T follicular helper cell (primary cell): Measurements from ENCODE around the gene GRIN3B.
"Not testable (repeated sequence)": the region's sequence is repeated elsewhere in the genome, so short reads cannot be mapped to it uniquely, and the experiment has no call there.

Experiments used
- DNase-seq: peaks from one replicate; pipeline ENCODE4 v3.0.0-alpha.2; 2020; ENCODE audit warnings: low read depth
- total RNA-seq, 2 experiments: gene quantifications; one replicate each; lab custom pipeline; 2026; lab: John Stamatoyannopoulos, UW

GRIN3B gene
- 0.09 to 0.12 reads per million in 2 experiments for total RNA-seq

DNA sequence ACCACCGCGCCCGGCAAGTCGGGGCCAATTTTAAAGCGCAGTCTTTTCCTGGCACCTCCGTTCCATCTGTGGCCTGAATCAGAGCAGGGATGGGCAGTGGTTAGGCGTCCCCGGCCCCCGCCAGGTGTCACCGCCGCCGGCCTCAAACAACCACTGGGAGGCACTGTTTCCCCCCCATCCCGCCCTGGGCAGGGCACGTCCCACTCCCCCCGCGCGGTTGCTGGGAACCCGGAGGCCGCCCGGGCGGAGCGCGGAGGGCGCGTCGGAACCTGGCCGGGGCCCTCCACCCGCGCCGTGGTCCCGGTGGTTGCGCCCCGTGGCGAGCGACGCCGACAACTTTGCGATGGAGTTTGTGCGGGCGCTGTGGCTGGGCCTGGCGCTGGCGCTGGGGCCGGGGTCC is at the start of gene GRIN3B:
GRIN3B (plus strand) TSS at position 325 of the 400 bp plus-strand sequence; CDS start at position 344, 19 bp downstream.
- peak; percentile 41 for DNase-seq

DNA sequence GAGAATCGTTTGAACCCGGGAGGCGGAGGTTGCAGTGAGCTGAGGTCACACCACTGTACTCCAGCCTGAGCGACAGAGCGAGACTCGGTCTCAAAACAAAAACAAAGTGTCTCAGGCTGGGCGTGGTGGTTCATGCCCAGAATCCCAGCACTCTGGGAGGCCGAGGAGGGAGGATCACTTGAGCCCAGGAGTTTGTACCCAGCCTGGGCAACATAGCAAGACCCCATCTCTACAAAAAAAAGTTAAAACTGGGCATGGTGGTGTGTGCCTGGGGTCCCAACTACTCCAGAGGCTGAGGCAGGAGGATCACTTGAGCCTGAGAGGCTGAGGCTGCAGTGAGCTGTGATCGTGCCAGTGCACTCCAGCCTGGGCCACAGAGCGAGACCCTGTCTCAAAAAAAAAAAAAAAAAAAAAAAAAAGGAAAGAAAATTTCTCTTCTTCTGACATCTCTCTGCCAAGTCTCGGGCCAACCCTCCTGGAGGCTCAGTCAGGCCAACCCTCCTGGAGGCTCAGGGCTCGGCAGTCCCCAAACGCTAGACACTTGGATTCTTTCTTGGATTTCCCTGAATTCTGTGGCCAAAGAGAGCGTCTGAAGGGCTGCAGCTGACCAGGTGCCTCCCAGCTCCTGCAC is 48.1 kb upstream of the GRIN3B start:
- DNase-seq, result no peak

DNA sequence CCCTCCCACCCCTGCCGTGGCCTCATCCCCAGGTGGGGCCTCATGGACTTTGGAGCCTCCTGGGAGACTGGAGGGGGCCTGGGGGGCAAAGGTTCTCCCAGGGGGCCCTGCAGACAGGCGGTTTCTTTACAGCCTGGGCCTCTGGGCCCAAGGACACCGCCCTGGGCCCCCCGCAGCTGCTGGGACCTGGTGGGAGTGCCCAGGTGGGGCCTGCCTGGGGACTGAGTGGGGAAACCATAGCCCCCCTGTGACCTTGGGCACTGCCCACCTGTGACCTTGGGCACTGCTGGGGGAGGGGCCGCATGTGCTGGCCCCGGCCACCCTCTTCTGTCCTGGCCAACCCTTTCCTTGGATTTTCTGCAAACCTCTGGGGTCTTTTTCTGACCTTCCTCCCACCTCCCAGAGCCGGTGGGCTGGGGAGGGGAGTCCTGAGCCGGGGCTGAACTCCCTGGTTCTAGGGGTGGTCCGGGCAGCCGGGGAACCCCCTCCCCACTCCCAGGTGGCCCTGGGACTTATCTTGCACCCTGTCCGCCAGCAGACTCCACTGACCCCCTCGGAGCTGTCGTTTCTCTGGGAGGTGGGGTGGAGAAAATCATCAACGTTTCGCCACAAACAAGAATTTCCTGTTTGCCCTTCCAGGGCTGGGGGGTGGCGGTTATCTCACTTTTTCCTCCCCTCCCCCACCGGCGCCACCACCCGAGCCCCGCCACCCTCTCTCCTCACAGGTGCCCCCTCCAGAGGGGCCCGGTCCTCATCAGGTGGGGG is 47.4 kb upstream of the GRIN3B start:
- DNase-seq, result no peak

GRCh38 chr19:953445-954271 is 46.6 kb upstream of the GRIN3B start:
- no peak for DNase-seq

DNA sequence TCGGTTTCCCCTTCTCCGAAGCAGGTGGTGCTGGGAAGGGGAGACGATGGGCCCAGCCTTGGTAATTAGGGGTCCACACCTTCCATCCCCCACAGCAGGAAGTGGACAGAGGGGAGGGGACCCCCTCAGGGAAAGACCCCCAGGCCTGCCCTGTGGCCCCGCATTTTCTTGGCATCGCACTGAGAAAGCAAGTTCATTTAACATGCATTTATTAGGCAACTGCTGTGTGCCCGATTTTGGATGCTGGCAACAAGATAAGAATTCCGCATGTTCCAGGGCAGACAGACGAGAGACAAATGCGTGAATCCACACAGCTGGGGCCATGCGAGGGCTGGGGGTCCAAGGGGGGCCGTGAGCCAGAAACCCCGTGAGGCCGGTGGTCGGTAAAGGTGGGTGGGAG is 45.9 kb upstream of the GRIN3B start:
- no peak for DNase-seq

GRCh38 chr19:954672-955494 is 45.3 kb upstream of the GRIN3B start:
- no peak for DNase-seq

- DNase-seq, result no peak
Observed at GRCh38 chr19:955803-956765, 44.1 kb upstream of the GRIN3B start.

- no peak for DNase-seq
Observed at GRCh38 chr19:956766-957440, 43.3 kb upstream of the GRIN3B start.

DNA sequence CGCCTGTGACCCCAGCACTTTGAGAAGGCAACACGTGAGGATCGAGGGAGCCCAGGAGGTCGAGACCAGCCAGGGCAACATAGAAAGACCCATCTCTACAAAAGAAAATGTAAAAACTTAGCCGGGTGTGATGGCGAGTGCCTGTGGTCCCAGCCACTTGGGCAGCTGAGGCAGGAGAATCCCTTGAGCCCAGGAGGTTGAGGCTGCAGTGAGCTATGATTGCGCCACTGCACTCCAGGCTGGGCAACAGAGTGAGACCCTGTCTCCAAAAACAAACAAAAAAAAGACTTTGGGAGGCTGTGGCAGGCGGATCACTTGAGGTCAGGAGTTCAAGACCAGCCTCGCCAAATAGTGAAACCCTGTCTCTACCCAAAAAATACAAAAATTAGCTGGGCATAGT is 42.6 kb upstream of the GRIN3B start:
- not testable (repeated sequence) for DNase-seq

DNA sequence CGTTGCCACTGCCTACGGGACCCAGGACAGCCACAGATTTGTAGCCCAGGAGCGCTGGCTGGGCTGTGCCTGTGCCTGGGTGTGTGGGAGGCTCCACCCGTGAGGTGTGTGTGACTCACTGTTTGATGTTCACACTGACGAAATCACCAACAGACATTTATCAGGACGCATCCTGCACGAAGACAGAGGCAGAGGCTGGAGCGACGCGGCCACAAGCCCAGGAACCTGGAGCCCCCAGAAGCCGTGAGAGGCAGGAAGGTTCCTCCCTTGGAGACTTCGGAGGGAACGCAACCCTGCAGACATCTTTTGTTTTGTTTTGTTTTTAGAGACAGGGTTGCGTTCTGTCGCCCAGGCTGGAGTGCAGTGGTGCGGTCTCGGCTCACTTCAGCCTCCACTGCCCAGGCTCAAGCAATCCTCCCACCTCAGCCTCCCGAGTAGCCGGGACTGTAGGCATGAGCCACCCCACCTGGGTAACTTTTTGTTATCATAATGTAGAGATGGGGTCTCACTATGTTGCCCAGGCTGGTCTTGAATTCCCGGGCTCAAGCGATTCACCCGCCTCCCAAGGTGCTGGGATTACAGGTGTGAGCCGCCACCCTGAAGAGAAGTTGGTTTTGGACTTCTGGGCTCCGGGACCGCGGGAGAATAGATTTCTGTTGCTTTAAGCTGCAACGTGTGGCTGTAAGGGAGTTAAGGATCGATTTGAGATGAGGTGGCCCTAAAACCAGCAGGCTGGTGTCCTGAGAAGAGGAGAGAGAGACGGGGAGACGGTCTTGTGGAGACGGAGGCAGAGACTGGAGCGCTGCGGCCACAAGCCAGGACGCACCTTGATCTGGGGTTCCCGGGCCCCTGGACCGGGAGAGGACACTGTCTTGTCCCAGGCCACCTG is 41.0 kb upstream of the GRIN3B start:
- DNase-seq, result no peak

DNA sequence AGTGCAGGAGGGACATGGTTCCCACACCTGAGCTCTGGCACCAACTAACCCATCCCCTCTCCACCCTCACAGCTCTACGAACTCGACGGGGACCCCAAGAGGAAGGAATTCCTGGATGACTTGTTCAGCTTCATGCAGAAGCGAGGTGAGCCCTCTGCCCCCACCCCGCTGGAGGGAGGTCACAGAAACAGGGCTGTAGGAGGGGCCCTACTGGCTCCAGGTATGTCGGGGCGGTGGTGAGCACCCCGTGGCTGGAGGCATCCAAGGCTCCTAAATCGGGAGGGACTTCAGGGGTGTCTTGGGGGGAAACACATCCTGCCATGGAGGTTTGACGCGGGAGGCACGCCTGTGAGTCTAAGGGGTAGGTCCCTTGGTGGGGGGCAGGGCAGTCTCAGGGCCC is 40.2 kb upstream of the GRIN3B start:
- no peak for DNase-seq

GRCh38 chr19:960601-960938 is 39.6 kb upstream of the GRIN3B start:
- DNase-seq, result no peak

DNA sequence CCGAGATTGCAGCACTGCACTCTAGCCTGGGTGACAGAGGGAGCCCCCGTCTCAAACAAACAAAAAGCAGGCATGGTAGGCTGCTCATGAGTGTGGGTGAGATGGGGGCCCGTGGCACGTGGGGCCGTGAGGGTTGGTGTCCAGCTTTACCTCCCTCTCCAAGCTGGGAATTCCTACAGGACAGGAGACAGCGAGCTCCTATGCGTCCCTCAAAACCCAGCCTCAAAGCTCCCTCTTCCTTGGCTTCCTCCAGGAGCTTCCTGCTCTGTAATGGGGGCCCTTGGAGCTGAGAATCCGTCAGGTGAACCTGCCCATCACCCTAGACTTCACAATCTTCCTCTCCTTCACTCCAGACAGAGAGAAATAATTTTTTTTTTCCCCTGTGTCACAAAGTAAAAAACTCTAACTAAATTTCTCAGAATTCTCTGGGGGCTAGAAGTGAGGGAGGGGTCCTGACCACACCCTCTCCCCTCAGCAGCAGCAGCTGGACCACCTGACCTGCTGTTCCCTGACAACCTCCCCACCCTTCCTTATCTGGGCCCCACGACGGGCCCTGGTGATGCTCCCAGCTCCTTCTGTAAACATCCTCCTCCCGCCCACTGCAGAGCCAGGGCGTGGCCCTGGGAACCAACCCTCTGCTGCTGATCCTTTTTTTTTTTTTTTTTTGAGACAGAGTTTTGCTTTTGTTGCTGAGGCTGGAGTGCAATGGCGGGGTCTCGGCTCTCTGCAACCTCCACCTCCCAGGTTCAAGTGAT is 38.2 kb upstream of the GRIN3B start:
- DNase-seq, result no peak

GRCh38 chr19:962683-963400 is 37.4 kb upstream of the GRIN3B start:
- no peak for DNase-seq

- no peak for DNase-seq
Observed at GRCh38 chr19:963486-963951, 36.7 kb upstream of the GRIN3B start.

- DNase-seq, result no peak
Observed at GRCh38 chr19:964116-964520, 36.1 kb upstream of the GRIN3B start.
